Skeletal muscle cell (primary cell): ENCODE results near the gene FADS6.
"Not testable (repeated sequence)": the region's sequence is repeated elsewhere in the genome, so short reads cannot be mapped to it uniquely, and the experiment has no call there.

Experiments used
- DNase-seq: peaks from one replicate; pipeline ENCODE4 v3.0.0-alpha.2; 2010; ENCODE audit warnings: low read depth
- H3K4me3 ChIP-seq: 2 replicates; pipeline ENCODE4 v1.5.1; 2011; ENCODE audit warnings: low read depth, mild to moderate bottlenecking, control low read depth, low read length, moderate library complexity

Gene FADS6

DNA sequence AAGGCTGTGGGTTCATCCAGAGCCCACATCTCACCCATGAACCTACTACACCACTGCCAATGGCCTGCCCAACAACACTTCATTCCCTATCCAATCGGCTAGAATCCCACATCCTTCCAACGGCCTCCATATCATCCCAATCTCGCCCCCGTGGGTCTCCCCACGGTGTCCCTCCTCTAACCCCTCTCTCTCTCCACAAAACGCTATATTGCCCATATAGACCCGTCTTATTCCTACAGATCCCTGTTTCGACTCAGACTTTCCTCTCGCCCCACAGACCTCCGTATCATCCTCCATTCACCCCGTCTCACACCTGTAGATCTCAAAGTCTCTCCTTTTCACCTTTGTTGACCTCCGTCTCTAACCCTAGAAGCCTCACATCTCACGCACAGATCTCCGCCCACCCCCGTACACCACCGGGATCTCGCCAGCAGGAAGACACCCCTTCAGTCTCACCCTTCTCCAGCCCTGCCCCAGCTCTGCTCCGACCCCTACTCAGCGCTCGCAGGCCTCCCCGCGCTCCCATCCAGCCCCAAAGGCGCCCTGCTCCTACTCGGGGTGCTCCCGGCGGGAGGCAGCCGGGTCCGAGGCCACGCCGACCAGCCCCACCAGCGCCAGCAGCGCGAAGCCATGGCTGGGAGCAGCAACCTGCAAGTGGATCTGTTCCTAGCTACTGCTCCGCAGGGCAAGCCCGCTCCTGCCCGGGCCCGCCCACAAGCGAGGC is 21.0 kb downstream of the FADS6 start, which contains the start of gene FDXR:
FDXR (minus strand) TSS at position 682 of the 724 bp plus-strand sequence; CDS start at position 632, 50 bp downstream.
- no peak for DNase-seq
- peak within 1 kb of the TSS; percentile 77 for H3K4me3 ChIP-seq

DNA sequence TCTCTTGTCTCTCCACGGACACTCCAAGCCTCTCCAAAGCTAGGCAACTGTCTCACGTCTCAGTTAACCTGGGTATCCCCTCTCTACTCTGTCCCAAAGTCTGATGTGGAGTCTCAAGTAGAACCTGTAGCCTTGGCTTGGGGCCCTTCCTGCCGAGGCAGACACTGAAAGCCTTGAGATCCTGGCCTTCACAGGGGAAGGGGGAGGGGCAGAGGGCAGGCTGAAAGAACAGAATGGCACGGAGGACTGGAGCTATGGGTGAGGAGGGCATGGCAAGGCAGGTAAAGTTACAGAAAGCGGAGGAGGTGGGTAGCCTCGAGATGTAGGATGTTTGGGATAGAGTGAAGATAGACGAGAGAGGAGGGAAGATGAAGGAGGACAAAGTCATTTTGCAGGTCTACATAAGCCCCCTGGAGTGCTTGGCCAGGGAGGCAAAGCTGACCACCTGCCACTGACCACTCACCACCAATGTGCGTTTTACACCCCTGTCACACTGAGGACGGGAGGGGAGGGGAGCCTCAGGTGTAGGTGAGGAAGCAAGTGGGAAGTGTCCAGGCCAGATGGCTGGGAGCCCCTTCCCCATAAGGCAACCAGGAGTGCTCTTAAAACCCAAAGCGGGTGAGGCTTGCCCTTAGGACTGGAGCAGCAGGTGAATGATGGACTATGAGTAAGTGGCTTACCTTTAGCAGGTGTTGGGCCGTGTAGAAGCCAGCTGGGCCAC is 21.9 kb downstream of the FADS6 start:
- H3K4me3 ChIP-seq = peak overlapping the region; percentile 77
- DNase-seq = no peak

DNA sequence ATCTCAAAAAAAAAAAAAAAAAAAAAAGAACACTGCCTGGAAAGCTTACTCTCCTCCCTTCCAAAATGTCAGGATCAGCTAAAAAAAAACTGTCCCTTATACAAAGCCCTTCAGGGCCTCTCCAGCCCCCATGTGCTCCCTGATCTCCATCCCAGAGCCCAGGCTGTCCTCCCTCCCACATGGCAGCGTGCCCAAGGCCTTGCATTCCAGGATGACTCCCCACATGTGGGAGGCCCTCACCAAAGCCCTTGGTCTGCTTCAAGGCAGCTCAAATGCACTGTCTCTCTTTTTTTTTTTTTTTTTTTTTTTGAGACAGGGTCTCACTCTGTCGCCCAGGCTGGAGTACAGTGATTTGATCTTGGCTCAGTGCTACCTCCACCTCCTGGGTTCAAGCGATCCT is 22.9 kb downstream of the FADS6 start:
- no peak for DNase-seq
- H3K4me3 ChIP-seq = no peak overlapping the region

DNA sequence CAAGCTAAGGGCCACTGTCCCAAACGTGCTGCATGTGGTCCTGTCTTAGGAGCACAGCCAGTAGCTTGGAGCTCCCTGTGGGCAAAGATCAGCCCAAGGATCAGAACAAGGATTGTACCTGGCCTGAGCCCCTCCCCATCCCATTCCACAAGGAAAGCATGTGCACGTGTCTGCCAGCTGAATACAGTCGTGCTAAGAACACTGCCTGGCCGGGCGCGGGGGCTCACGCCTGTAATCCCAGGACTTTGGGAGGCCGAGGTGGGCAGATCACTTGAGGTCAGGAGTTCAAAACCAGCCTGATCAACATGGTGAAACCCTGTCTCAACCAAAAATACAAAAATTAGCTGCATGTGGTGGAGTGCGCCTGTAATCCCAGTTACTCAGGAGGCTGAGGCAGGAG is 23.4 kb downstream of the FADS6 start:
- not testable (repeated sequence) for DNase-seq, H3K4me3 ChIP-seq

DNA sequence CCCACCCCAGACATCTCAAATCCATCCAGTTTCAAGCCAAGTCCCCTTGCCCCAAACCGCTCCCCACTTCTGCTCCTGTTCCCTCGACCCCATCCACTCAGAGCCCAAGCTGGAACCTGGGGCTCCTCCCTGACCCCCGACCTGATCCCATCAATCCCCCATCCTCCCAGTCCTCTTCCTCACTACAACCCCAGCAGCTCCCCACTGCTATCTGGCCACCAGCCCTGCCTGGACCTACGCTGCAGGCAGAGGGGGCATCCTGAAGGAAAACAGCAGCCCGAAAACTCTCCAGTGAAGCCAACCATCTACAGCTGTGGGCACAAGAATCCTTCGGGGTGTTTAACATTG is 24.6 kb downstream of the FADS6 start:
- H3K4me3 ChIP-seq = no peak overlapping the region
- DNase-seq = no peak

DNA sequence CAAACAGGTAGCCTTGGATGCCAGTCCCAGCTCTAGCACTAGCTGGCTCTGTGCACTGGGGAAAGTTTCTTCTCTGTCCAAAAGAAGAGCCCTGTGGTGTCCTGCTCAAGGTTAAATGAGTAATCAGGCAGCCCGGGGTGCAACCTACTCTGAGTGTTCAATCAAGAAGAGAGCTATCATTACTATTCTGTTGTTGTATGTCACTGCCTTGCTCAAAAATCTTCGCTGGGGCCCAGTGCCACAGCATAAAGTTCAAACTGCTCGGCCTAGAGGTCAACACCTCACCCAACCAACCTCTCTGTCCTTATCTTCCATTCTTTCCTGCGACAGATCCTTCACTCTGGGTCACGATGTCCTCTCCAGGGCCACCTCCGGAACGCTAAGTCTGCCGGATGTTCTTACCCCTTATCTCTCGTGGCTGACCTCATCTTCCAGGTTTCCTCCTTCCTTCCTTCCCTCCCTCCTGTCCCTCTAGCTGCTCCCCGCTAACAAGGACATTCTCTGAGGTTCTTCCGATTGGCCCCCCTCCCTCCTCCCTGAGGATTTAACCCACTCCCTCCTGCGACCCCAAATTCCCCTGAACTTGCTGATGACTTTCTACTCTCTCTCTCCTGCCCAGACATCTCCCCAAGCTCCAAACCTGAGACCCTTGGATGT is 25.1 kb downstream of the FADS6 start:
- H3K4me3 ChIP-seq = no peak overlapping the region

DNA sequence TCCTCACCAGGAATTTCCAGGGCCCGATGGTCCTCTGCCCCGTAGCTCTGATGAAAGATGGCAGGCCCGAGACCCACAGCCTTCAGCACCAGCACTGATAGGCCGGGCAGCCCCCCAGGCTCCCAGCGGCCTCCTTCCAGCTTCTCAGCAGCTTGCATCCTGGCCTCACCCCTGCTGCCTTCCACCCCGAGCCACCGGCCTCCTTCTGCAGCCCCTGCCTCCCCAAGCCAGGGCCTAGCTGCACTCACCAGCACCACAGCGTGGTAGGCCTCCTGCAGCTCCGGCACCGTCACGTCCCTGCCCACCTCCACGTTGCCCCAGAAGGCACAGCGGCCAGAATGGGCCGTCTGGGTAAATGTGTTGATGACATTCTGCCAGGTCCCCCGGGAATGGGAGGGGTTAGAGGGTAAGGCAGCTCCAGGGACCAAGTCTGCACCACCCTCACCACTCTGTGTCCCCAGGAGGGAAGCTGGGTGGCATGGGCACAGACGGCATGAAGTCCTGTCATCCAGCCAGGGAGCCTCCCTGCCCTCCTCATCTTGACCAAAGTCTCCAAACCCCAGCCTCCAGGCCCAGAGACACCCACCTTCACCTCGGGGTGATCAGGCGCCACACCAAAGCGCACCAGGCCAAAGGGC is 27.1 kb downstream of the FADS6 start:
- DNase-seq = no peak
- no peak overlapping the region for H3K4me3 ChIP-seq

More for the DNA sequence above, 25.1 kb downstream of the FADS6 start:
- DNase-seq = no peak

DNA sequence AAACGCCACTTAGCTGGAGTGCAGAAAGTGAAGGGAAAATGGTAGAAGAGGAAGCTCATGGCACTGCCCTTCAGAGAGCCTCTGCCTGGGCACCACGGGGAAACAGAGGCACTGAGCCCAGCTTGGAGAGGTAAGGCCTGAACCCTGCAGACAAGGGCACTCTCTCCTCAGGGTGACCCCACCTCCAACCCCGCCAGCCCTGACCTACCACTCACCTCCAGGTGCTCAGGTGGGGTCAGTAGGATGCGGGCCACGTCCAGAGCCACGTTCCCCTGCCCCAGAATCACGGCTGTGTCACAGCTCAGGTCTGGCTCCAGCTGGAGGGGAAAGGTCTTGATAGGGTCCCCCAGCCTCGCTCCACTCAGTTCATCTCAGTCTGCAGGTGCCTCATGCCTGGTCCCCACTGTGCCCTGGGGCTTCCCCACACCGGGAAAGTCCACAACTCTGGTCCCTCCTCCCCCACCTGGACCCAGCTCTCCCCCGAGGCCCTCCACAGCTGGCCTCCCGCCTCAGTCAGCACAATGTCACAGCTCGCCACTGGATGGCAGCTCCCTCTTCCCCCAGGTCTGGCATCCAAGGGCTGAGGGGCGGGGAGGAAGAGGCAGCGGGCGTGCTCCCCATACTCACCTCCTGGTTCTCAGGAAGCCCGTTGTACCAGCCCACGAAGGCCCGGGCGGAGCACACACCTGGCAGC is 27.8 kb downstream of the FADS6 start:
- no peak for DNase-seq
- no peak overlapping the region for H3K4me3 ChIP-seq

DNA sequence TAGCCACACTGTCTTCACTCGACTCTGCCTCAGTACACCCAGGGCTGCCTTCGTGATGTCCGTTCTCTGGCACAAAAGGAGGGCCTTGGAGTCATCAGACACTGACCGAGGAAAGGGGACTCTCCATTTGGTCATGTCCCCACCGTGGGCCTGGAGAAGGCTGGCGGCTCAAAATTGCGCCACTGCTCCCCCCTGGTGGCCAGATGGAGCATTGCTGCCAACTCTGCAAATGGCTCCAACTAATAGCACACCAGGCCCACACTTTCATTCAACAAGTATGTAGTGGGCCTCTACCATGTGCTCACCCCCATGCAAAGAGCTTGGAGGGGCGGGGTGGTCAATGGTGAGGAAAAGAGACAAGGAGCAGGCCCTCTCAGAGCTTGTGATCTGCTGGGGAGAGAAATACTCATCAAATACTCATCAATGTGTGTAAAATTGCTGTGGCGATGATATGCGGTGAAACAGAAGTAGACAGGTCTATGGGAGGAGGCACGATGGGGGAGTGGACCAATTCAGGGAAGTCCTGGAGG is 28.5 kb downstream of the FADS6 start:
- no peak for DNase-seq

DNA sequence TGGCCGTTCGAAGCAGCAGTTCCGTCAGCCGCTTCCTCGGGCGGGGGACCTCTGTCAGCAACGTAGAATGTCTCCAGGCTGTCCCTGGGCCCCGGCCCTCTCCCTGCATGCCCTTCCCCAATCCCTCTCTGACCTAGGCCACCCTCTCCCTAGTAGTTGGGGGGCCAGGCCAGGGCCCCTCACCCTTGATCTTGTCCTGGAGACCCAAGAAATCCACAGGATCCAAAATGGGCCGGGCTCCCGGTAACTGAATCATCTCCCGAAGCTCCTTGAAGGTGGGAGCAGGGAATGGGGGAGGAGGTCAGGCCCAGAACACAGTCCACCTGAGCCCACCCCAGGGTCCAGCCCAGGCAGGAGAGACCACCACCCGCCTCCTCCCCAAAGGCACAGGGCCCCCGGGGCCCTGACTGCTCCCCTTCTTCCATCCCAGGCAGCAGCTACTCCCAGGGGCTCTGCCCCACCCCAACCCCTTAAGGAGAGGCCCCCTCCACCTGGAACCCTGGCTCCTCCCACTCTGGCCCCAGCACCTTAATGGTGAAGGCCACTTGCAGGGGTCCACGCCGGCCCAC is 29.1 kb downstream of the FADS6 start:
- no peak for DNase-seq
- no peak overlapping the region for H3K4me3 ChIP-seq

More for the DNA sequence above, 28.5 kb downstream of the FADS6 start:
- no peak overlapping the region for H3K4me3 ChIP-seq

DNA sequence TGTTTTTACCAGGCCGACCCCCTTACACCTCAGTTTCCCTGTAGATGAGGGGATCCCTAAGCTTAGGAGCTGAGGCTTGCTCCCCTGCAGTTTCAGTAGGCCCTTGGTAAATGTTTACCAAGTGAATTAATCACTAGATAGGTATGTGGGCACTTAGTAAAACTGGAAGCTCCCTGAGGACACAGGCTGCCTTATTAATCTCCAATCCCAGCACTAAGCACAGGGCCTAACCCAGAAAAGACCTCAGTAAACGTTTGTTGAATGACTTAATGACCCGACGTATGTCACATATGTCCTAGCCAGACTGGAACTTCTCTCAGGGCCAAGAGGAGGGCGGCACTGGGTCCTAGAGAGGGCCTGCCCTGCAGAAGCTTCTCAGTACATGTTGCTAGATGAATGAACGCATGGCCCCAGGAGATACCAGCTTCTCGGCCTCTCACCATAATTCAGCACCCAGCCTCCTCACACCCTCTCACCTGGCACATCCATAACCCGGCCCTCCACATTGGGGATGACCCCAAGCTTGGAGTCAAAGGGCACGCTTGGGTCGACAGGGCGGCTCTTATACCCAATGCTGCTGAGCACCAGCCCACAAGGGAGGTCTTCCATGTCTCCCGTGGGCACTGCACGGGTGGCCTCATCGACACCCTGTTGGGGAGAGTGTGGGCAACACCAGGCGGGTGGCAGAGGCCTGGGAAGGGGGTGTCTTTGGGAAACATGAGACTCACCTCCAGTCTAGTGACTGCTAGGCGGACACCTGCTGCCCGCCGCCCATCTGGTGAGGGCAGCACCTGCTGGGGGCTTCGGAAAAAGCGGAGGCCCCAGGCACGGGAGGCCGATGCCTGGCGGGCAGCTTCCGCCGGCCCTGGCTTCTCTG is 29.8 kb downstream of the FADS6 start:
- DNase-seq = no peak
- H3K4me3 ChIP-seq = no peak overlapping the region

DNA sequence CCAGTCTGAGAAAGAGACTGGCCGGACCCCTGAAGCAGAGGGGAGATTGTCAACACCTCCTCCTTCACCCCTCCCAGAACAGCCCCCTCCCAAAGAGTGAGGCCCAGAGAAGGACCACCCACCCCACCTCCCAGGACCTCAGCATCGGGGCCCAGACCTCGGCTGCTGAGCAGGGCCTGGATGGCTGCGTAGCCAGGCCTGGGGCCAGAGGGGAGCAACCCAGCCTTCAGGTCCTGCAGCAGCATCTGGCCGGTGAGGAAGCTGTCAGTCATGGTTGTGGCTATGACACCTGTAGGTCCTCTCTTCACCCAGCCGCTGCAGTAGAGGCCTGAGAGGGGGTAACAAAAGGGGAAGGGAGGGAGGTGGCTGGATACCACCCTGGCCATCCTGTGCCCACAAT is 30.5 kb downstream of the FADS6 start:
- H3K4me3 ChIP-seq = no peak overlapping the region
- no peak for DNase-seq

DNA sequence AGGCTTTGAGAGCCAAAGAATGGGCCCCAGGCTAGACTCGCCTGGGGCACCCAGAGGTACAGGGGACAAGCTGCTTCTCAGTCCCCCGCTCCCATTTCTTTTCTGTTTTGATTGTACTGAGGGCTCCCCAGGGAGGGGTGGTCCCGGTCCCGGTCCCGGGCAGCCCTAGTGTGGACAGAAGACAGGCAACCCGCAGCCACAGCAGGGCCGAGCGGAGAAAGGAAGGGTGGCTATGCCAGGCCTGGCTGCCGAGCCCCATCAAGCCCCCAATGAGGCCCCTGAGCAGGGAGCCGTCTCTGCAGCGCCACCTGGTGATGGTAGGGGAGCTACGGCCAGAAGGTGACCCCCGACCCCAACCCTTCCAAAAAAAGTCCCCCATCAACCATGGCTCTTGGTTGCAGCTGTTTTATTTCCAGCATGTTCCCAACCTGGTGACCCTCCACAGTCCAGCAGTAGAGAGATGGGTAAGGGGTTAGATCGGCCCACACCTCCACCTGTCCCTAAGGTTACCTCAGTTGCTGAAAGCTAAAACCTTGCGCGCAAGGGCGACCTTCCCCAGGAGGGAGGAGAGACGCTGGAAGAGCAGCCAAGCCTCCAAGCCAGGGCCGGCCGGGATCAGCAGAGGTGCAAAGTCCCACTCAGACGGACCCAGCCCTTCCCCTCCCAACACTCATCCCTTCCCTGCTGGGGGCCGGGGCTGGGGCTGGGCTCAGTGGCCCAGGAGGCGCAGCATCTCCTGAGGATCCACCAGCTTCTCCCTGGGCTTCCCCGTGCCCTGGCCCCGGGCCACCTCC is 31.1 kb downstream of the FADS6 start:
- no peak for DNase-seq
- H3K4me3 ChIP-seq = no peak overlapping the region

DNA sequence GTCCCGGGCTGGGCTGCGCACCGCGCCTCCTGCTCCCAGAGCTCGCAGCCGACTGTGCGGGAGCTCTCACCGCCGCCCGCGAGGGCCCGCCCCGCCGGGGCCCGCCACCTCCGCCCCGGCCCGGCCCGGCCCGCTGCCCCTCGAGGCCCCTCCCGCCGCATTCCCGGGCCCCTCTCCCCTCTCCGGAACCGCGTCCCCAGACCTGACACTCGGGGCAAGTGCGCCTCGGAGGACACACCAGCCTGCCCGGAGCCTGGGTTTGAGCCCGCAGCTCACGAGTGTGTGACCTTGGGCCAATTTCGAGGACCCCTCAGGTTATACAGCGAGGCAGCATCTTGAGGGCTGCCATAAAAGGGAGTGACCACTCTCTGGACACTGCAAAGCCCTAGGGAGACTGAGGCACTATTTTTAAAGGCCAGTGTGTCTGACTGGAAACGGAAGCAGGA is 31.7 kb downstream of the FADS6 start:
- DNase-seq = no peak
- no peak overlapping the region for H3K4me3 ChIP-seq

DNA sequence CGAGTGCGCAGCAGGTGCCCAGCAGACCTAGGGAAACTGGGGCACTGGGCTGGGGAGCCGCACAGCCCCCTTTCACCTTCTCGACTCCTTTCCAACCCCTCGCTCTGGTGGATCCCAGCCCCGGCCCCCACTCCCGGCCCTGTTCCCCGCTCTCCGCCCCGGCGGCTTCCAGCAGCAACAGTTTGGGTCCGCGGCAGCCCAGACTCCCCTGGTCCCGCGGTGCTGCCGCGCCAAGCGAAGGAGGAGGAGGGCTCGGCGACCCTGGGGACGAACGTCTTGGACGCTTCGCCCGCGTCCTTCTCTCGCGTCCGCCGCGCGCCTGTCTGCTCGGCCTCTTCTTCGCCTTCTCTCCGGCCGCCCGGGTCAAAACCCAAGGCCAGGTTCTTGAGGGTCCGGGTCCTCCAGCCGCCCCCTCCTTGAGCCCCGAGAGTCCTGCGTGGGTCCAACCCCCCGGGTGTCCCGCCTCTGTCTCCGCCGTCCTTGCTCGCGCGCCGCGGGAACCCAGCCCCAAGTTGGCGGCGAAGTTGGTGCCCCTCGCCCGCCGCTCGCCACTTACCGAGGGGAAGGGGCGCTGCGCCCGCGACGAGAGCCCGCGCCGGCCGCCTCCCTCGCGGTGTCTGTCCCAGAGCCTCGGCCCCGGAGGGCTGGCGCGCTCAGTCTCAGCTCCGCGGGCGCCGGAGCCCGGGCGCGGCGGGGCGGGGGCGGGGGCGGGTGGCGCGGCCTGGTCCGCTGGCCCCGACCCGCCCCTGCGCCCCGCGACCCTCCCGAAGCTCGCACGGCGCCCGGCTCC is 32.4 kb downstream of the FADS6 start:
- DNase-seq = no peak
- H3K4me3 ChIP-seq = peak overlapping the region; percentile 6

DNA sequence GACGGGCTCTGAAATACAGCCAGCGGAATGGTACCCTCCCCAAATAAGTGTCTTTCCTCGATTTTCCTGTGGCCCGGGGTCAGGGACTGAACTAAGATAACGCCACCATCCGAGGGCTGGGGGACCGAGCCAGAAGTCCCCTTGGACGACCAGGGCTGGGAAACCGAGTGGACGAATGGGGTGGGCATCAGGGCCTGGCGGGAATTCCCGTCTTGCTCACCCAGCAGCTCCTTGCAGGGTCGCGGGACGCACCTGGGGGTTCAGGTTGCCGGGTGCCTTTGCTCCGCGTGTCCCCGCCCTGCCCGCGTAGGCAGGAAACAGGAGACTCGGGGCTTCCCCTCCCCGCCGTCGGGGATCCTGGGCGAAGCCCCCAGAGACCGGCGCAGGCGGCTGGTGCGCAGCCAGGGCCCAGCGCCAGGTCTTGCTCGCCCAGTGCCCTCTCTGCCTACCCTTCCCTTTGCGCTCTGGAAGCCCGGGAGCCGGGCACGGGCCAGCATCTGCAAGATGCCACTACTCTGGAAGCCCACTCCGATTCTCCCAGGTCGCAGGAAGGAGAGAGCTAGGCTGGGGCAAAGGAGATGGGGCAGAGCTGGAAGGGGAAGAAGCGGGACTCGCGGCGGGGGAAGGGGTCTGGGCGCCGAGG is 33.1 kb downstream of the FADS6 start:
- no peak overlapping the region for H3K4me3 ChIP-seq
- no peak for DNase-seq
